Breast epithelium (tissue), 3 donors: ENCODE results near the gene TTC9B.

Experiments
- CTCF ChIP-seq, 3 donors: fragments of 450-650 bp; IDR thresholded peaks; one replicate each; pipeline ENCODE4 v1.5.1; 2016 to 2017; ENCODE audit warnings: antibody characterized with exemption in 3 of 3, mild to moderate bottlenecking in 3 of 3, moderate library complexity in 3 of 3
- POLR2A ChIP-seq: fragments of 450-650 bp; IDR thresholded peaks from one replicate; pipeline ENCODE4 v1.6.1; 2016; ENCODE audit warnings: antibody characterized with exemption, mild to moderate bottlenecking, moderate library complexity
- POLR2AphosphoS5 ChIP-seq, 3 donors: sonication (generic); formaldehyde crosslinking; IDR thresholded peaks; one replicate each; pipeline ENCODE4 v1.6.1; 2017; ENCODE audit warnings: antibody characterized with exemption in 3 of 3

- TF ChIP-seq CTCF (IDR thresholded peaks at IDR 0.05) (no peak), POLR2AphosphoS5 (IDR thresholded peaks at IDR 0.05) (no peak), POLR2A (no peak)
These were observed 4.2 kb downstream of the TTC9B start for GRCh38 chr19:40213882-40214570.
